GM23338 (cell line): ENCODE results near the gene SLC32A1. TPM values are rescaled to one million over a fixed set of nuclear protein-coding genes. Genes with fewer than 3 reads are reported as not detected.

Experiments
- ATAC-seq: fragments of 200-7000 bp; cut with Tn5 transposase; 3 replicates; pipeline ENCODE4 v1.9.1; 2020
- DNase-seq: peaks from one replicate; pipeline ENCODE4 v3.0.0-alpha.2; 2015; ENCODE audit warnings: low spot score
- H2AFZ ChIP-seq: fragments of 200-600 bp; sonication (generic); 2 replicates; pipeline ENCODE4 v1.8.0; 2016; ENCODE audit warnings: antibody characterized with exemption, mild to moderate bottlenecking, moderate library complexity
- H3F3A ChIP-seq: fragments of 200-600 bp; sonication (generic); replicated peaks from 2 replicates; pipeline ENCODE4 v1.8.0; 2017; ENCODE audit warnings: antibody characterized with exemption, mixed run types, low read depth
- H3K27ac ChIP-seq: fragments of 200-600 bp; sonication (generic); 2 replicates; pipeline ENCODE4 v1.6.1; 2016; ENCODE audit warnings: low read depth
- H3K27me3 ChIP-seq: fragments of 200-600 bp; sonication (generic); 2 replicates; pipeline ENCODE4 v1.8.0; 2016; ENCODE audit warnings: mild to moderate bottlenecking, mixed run types, moderate library complexity; ENCODE audit not compliant: insufficient read depth
- H3K36me3 ChIP-seq: fragments of 200-600 bp; sonication (generic); 2 replicates; pipeline ENCODE4 v1.8.0; 2016; ENCODE audit warnings: mild to moderate bottlenecking; ENCODE audit not compliant: insufficient read depth
- H3K4me1 ChIP-seq: fragments of 200-600 bp; sonication (generic); 2 replicates; pipeline ENCODE4 v1.8.0; 2016; ENCODE audit warnings: mild to moderate bottlenecking, moderate library complexity; ENCODE audit not compliant: insufficient read depth
- H3K4me2 ChIP-seq: fragments of 200-600 bp; sonication (generic); 2 replicates; pipeline ENCODE4 v1.7.1; 2017; ENCODE audit warnings: mixed run types
- H3K4me3 ChIP-seq: fragments of 200-600 bp; sonication (generic); 2 replicates; pipeline ENCODE4 v1.6.1; 2016; ENCODE audit warnings: mixed run types
- H3K79me2 ChIP-seq: fragments of 200-600 bp; sonication (generic); replicated peaks from 2 replicates; pipeline ENCODE4 v1.8.0; 2017; ENCODE audit warnings: mild to moderate bottlenecking; ENCODE audit not compliant: insufficient read depth
- H3K9me2 ChIP-seq: fragments of 200-600 bp; sonication (generic); 2 replicates; pipeline ENCODE4 v1.8.0; 2017; ENCODE audit not compliant: insufficient read depth
- H4K20me1 ChIP-seq: fragments of 200-600 bp; sonication (generic); replicated peaks from 2 replicates; pipeline ENCODE4 v1.8.0; 2017; ENCODE audit warnings: mild to moderate bottlenecking; ENCODE audit not compliant: insufficient read depth
- H3K27ac Mint-ChIP-seq: 2 replicates; pipeline ENCODE4 v1.8.0; 2020; ENCODE audit warnings: inconsistent platforms, mild to moderate bottlenecking, moderate library complexity, mixed read lengths
- H3K27me3 Mint-ChIP-seq: 3 replicates; pipeline ENCODE4 v1.8.0; 2022; ENCODE audit warnings: low read depth, mild to moderate bottlenecking, moderate library complexity, mixed read lengths, inconsistent platforms; ENCODE audit not compliant: insufficient read depth, poor library complexity
- H3K36me3 Mint-ChIP-seq: 3 replicates; pipeline ENCODE4 v1.8.0; 2021; ENCODE audit warnings: low read depth, mild to moderate bottlenecking, inconsistent platforms, moderate library complexity, mixed read lengths
- H3K4me1 Mint-ChIP-seq: 3 replicates; pipeline ENCODE4 v1.8.0; 2020; ENCODE audit warnings: mild to moderate bottlenecking, inconsistent platforms, mixed read lengths
- H3K4me3 Mint-ChIP-seq: 3 replicates; pipeline ENCODE4 v1.8.0; 2021; ENCODE audit warnings: moderate library complexity, mild to moderate bottlenecking, inconsistent platforms, mixed read lengths
- H3K9me3 Mint-ChIP-seq: 3 replicates; pipeline ENCODE4 v1.8.0; 2020; ENCODE audit warnings: moderate library complexity, mild to moderate bottlenecking, inconsistent platforms, mixed read lengths
- EZH2 ChIP-seq: fragments of 200-600 bp; sonication (generic); IDR thresholded peaks from one replicate; pipeline ENCODE4 v1.8.0; 2017; ENCODE audit warnings: antibody characterized with exemption, mild to moderate bottlenecking, low read depth; ENCODE audit not compliant: unreplicated experiment
- EZH2phosphoT487 ChIP-seq: fragments of 200-600 bp; sonication (generic); IDR thresholded peaks from one replicate; pipeline ENCODE4 v1.8.1; 2018; ENCODE audit warnings: antibody characterized with exemption; ENCODE audit not compliant: unreplicated experiment
- JUNB ChIP-seq: IDR thresholded peaks from one replicate; pipeline ENCODE4 v1.6.1; 2016; ENCODE audit warnings: antibody characterized with exemption; ENCODE audit not compliant: unreplicated experiment
- POLR2AphosphoS5 ChIP-seq: IDR thresholded peaks from 2 replicates; pipeline ENCODE4 v1.6.1; 2016; ENCODE audit warnings: antibody characterized with exemption, low read depth
- REST ChIP-seq: IDR thresholded peaks from one replicate; pipeline ENCODE4 v1.6.1; 2018; ENCODE audit warnings: antibody characterized with exemption; ENCODE audit not compliant: unreplicated experiment
- STAT1 ChIP-seq: IDR thresholded peaks from one replicate; pipeline ENCODE4 v1.6.1; 2016; ENCODE audit warnings: antibody characterized with exemption; ENCODE audit not compliant: unreplicated experiment
- ZNF114 ChIP-seq: fragments of 250-450 bp; sonication (Bioruptor Pico); IDR thresholded peaks from 2 replicates; pipeline ENCODE4 v1.5.0; 2020; ENCODE audit warnings: mild to moderate bottlenecking, moderate library complexity
- ZNF331 ChIP-seq: fragments of 250-450 bp; sonication (Bioruptor Pico); IDR thresholded peaks from 2 replicates; pipeline ENCODE4 v1.5.0; 2020; ENCODE audit warnings: low read depth, mild to moderate bottlenecking, moderate library complexity
- polyA plus RNA-seq: library from polyadenylated mRNA; unstranded; fragments of >200 nt; fragmentation: Nextera tagmentation; extraction: Ambion mirVana; gene quantifications from 2 replicates; pipeline ENCODE4 v1.2.1, GENCODE V29; 2016
- total RNA-seq: library from RNA; depleted of rRNA; stranded (reverse); fragments of >200 nt; shearing (Covaris generic); gene quantifications from 2 replicates; pipeline ENCODE4 v1.2.3, GENCODE V29; 2014
- TF ChIP-seq, protein P1 (sequence below): IDR thresholded peaks from 2 replicates; pipeline ENCODE4 v1.6.1; 2016; ENCODE audit warnings: antibody characterized with exemption
- TF ChIP-seq, protein P2 (sequence below), 2 experiments: fragments of 200-600 bp in 1 of 2; sonication (generic) in 1 of 2; conservative IDR thresholded peaks; 2 replicates each; pipeline versions ENCODE4 v1.5.1 to v1.6.1; 2016 to 2017; ENCODE audit warnings: antibody characterized with exemption in 2 of 2, low read depth in 2 of 2, mild to moderate bottlenecking in 2 of 2, moderate library complexity in 1 of 2

The SLC32A1 gene
- total and polyA plus RNA-seq, 2 experiments from 2014 or later, result 0.87 TPM; not detected in 1

DNA sequence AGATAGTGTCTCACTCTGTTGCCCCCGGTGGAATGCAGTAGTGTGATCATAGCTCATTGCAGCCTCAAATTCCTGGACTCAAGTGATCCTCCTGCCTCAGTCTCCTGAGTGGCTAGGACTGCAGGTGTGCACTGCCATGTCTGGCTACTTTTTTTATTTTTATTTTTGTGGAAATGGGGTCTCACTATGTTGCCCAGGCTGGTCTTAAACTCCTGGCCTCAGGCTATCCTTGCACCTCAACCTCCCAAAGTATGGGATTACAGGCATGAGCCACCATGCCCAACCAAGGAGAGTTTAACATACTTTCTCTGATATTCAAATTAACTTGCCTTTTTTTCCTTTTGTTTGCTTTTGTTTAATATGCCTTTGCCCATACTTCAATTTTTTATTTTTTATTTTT is 13.6 kb downstream of the SLC32A1 start:
- no peaks in the 10 kb centered on the region for H3K36me3 ChIP-seq
- no peaks in the 10 kb centered on the region for H3K79me2 ChIP-seq
- H2AFZ ChIP-seq, result no peak overlapping the region
- no peak overlapping the region for H3K4me2 ChIP-seq
- no peak for DNase-seq
- H3K4me1 ChIP-seq, result no peaks in the 10 kb centered on the region
- H3K9me3 Mint-ChIP-seq, result no peaks in the 10 kb centered on the region; the same call in 1 of the 3 replicates
- no peak overlapping the region for H3K27ac Mint-ChIP-seq
- no peak for TF ChIP-seq STAT1
- TF ChIP-seq ZNF114 (CRISPR knock-in tag), result no peak
- no peak for TF ChIP-seq ZNF331 (CRISPR knock-in tag)
- TF ChIP-seq REST, result no peak
- TF ChIP-seq, protein P1, sequence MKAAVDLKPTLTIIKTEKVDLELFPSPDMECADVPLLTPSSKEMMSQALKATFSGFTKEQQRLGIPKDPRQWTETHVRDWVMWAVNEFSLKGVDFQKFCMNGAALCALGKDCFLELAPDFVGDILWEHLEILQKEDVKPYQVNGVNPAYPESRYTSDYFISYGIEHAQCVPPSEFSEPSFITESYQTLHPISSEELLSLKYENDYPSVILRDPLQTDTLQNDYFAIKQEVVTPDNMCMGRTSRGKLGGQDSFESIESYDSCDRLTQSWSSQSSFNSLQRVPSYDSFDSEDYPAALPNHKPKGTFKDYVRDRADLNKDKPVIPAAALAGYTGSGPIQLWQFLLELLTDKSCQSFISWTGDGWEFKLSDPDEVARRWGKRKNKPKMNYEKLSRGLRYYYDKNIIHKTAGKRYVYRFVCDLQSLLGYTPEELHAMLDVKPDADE, result no peak
- TF ChIP-seq EZH2phosphoT487, result no peak
- TF ChIP-seq EZH2, result peak; percentile 29
- no peak for TF ChIP-seq POLR2AphosphoS5
- TF ChIP-seq, protein P2, sequence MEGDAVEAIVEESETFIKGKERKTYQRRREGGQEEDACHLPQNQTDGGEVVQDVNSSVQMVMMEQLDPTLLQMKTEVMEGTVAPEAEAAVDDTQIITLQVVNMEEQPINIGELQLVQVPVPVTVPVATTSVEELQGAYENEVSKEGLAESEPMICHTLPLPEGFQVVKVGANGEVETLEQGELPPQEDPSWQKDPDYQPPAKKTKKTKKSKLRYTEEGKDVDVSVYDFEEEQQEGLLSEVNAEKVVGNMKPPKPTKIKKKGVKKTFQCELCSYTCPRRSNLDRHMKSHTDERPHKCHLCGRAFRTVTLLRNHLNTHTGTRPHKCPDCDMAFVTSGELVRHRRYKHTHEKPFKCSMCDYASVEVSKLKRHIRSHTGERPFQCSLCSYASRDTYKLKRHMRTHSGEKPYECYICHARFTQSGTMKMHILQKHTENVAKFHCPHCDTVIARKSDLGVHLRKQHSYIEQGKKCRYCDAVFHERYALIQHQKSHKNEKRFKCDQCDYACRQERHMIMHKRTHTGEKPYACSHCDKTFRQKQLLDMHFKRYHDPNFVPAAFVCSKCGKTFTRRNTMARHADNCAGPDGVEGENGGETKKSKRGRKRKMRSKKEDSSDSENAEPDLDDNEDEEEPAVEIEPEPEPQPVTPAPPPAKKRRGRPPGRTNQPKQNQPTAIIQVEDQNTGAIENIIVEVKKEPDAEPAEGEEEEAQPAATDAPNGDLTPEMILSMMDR (conservative IDR thresholded peaks at IDR 0.05; ENCODE audit: low read depth in 2 of 2), result no peak
- H3K4me3 Mint-ChIP-seq, result no peak overlapping the region
- H3K27me3 ChIP-seq, result peaks cover 34% of the 10 kb centered on the region
- H3K36me3 Mint-ChIP-seq, result no peaks in the 10 kb centered on the region
- no peaks in the 10 kb centered on the region for H3F3A ChIP-seq
- no peak overlapping the region for H3K27ac ChIP-seq
- no peak for ATAC-seq
- peaks cover 4% of the 10 kb centered on the region; the same call in 2 of the 3 replicates for H3K4me1 Mint-ChIP-seq
- peaks cover 23% of the 10 kb centered on the region for H3K27me3 Mint-ChIP-seq
- no peaks in the 10 kb centered on the region for H4K20me1 ChIP-seq
- no peaks in the 10 kb centered on the region for H3K9me2 ChIP-seq
- H3K4me3 ChIP-seq, result no peak overlapping the region

DNA sequence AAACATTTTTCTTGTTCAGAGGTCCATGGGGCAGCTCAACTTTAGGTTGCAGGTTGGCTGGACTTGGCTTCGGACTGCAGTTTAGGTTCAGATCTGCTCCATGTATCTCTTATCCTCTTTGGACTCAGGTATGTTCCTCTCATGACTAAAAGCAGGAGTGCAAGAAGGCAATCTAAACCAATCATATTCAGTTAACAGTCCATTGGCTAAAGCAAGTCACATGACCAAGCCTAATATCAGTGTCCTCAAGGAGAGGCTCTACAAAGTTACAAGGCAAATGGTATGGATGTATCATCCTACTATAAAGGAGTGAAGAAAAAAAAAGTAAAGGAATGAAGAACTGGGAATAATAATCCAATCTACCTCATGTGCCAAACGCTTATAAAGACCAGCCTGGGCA is 21.5 kb downstream of the SLC32A1 start:
- no peaks in the 10 kb centered on the region for H3K36me3 ChIP-seq
- Mint-ChIP-seq H3K4me3 (no peak overlapping the region), H3K27ac (no peak overlapping the region), H3K27me3 (peaks cover 33% of the 10 kb centered on the region), H3K9me3 (peaks cover 3% of the 10 kb centered on the region; the same call in 1 of the 3 replicates), H3K4me1 (peaks cover 14% of the 10 kb centered on the region), H3K36me3 (0 out of 3 replicates have a peak, but pooled peaks cover 4% of the 10 kb centered on the region)
- H3K4me3 ChIP-seq, result no peak overlapping the region
- H3K9me2 ChIP-seq, result peaks cover 5% of the 10 kb centered on the region; the same call in 1 of the 2 replicates
- no peak overlapping the region for H3K4me2 ChIP-seq
- no peak for DNase-seq
- H4K20me1 ChIP-seq, result peaks cover 15% of the 10 kb centered on the region
- H3K27ac ChIP-seq, result no peak overlapping the region
- no peak for ATAC-seq
- no peak overlapping the region for H2AFZ ChIP-seq
- H3F3A ChIP-seq, result 0 out of 2 replicates have a peak, but pooled peaks cover 4% of the 10 kb centered on the region
- H3K4me1 ChIP-seq, result peaks cover 10% of the 10 kb centered on the region; the same call in 1 of the 2 replicates
- H3K27me3 ChIP-seq, result peaks cover 33% of the 10 kb centered on the region
- peaks cover 19% of the 10 kb centered on the region for H3K79me2 ChIP-seq
- TF ChIP-seq JUNB, result no peak
- TF ChIP-seq, protein P1, result no peak
- TF ChIP-seq POLR2AphosphoS5, result no peak
- no peak for TF ChIP-seq EZH2
- TF ChIP-seq, protein P2 (conservative IDR thresholded peaks at IDR 0.05; ENCODE audit: low read depth in 2 of 2), result no peak
